Skeletal muscle tissue (tissue), 4 donors: ENCODE data around the gene ZBTB17. TPM values are rescaled to one million over a fixed set of nuclear protein-coding genes. Genes with fewer than 3 reads are reported as not detected.
A peak's percentile ranks its signal among the peaks of the same experiment; 100 is the strongest.
"Not testable (repeated sequence)": the region's sequence is repeated elsewhere in the genome, so short reads cannot be mapped to it uniquely, and the experiment has no call there.

Experiments used
- H3K27ac ChIP-seq: one replicate; pipeline ENCODE4 v1.7.0; 2013; ENCODE audit warnings: mild to moderate bottlenecking, low read depth, low read length, inconsistent platforms
- H3K27me3 ChIP-seq, 3 donors: one replicate each; pipeline ENCODE4 v1.7.0; 2013; ENCODE audit warnings: low read length in 3 of 3; ENCODE audit not compliant: control insufficient read depth in 3 of 3, insufficient read depth in 3 of 3
- H3K36me3 ChIP-seq, 3 donors: one replicate each; pipeline ENCODE4 v1.7.0; 2013; ENCODE audit warnings: low read length in 3 of 3; ENCODE audit not compliant: control insufficient read depth in 3 of 3, insufficient read depth in 3 of 3
- H3K4me1 ChIP-seq, 3 donors: one replicate each; pipeline ENCODE4 v1.7.0; 2013; ENCODE audit warnings: low read length in 3 of 3, mild to moderate bottlenecking in 3 of 3; ENCODE audit not compliant: control insufficient read depth in 3 of 3, insufficient read depth in 3 of 3
- H3K4me3 ChIP-seq, 3 donors: one replicate each; pipeline ENCODE4 v1.7.0; 2013; ENCODE audit warnings: low read length in 3 of 3
- H3K9ac ChIP-seq, 3 donors: one replicate each; pipeline ENCODE4 v1.7.0; 2013; ENCODE audit warnings: low read length in 3 of 3, mild to moderate bottlenecking in 3 of 3, moderate library complexity in 2 of 3, low read depth in 1 of 3
- H3K9me3 ChIP-seq, 3 donors: one replicate each; pipeline ENCODE4 v1.7.0; 2013; ENCODE audit warnings: low read length in 3 of 3; ENCODE audit not compliant: control insufficient read depth in 3 of 3
- total RNA-seq: library from RNA; depleted of rRNA; stranded (reverse); fragments of >200 nt; gene quantifications from one replicate; pipeline ENCODE4 v1.2.3, GENCODE V29; 2014
- donor health status: Osteomylitis.

The ZBTB17 gene
- total RNA-seq, 1 donor from 2014 or later: 23.5 TPM

DNA sequence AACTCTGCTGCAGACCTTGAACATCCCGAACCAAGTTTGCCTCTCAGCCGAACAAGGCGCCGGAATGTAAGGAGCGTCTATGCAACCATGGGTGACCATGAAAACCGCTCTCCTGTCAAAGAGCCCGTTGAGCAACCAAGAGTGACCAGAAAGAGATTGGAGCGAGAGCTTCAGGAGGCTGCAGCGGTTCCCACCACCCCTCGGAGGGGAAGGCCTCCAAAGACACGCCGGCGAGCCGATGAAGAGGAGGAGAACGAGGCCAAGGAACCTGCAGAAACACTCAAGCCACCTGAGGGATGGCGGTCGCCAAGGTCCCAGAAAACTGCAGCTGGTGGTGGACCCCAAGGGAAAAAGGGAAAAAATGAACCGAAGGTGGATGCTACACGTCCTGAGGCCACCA, 44.0 kb downstream of the ZBTB17 start:
- Histone ChIP-seq H3K4me3 (no peak overlapping the region), H3K27ac (no peak overlapping the region), H3K4me1 (no peaks in the 10 kb centered on the region), H3K9ac (no peak overlapping the region), H3K9me3 (no peaks in the 10 kb centered on the region), H3K36me3 (peaks cover 69 to 87% (median 82%) of the 10 kb centered on the region in 3 donors), H3K27me3 (no peaks in the 10 kb centered on the region)

GRCh38 chr1:15931401-15931800, 44.5 kb downstream of the ZBTB17 start:
- H3K4me1 ChIP-seq: no peaks in the 10 kb centered on the region
- no peaks in the 10 kb centered on the region for H3K27me3 ChIP-seq
- H3K27ac ChIP-seq: no peak overlapping the region
- no peaks in the 10 kb centered on the region for H3K9me3 ChIP-seq
- H3K36me3 ChIP-seq: peaks cover 66 to 85% (median 78%) of the 10 kb centered on the region in 3 donors
- no peak overlapping the region for H3K9ac ChIP-seq
- H3K4me3 ChIP-seq: no peak overlapping the region

GRCh38 chr1:15928971-15929965, 46.6 kb downstream of the ZBTB17 start:
- H3K36me3 ChIP-seq: peaks cover 57 to 83% (median 60%) of the 10 kb centered on the region in 3 donors
- H3K27me3 ChIP-seq: no peaks in the 10 kb centered on the region
- no peak overlapping the region for H3K4me3 ChIP-seq
- no peaks in the 10 kb centered on the region for H3K4me1 ChIP-seq
- no peaks in the 10 kb centered on the region for H3K9me3 ChIP-seq
- no peak overlapping the region for H3K27ac ChIP-seq
- H3K9ac ChIP-seq: no peak overlapping the region

DNA sequence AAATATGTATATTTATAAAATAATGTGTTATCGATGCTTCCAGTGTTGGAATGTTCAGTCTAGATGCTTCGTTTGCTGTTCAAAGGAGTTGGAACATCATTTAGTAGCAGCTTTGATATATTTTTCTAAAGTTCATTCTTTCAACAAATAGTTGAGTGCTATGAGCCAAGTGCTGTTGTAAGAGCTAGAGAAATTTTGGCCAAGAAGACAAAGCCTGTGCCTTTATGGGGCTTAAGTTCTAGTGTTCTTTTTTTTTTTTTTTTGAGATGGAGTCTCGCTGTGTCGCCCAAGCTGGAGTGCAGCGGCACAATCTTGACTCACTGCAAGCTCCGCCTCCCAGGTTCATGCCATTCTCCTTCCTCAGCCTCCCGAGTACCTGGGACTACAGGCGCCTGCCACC, 49.5 kb downstream of the ZBTB17 start:
- H3K9ac ChIP-seq, H3K4me1 ChIP-seq, H3K9me3 ChIP-seq, H3K27ac ChIP-seq, H3K4me3 ChIP-seq, H3K27me3 ChIP-seq: not testable (repeated sequence)
- peaks cover 39 to 80% (median 55%) of the 10 kb centered on the region in 3 donors for H3K36me3 ChIP-seq

DNA sequence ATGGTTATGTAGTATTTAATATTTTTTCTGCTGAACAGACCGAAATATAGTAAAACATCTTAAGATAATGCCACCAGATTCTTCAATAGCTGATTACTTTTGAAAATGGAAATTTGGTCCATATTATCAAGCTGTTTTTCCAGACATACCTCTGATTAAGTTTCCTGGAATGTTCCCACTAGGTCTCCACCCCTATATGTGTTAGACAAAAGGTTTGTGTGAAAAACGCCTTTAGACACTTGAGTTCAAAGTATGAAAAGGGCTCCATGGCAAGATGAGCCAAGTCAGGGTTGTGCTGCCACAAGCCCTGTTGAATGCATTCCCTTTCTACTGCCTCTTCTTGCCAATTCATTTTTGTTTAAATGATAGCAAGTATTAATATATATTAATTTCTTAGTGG, 52.7 kb downstream of the ZBTB17 start:
- Histone ChIP-seq H3K4me1 (no peaks in the 10 kb centered on the region), H3K9ac (no peak overlapping the region), H3K9me3 (no peaks in the 10 kb centered on the region), H3K27me3 (no peaks in the 10 kb centered on the region), H3K36me3 (peaks cover 32 to 56% (median 35%) of the 10 kb centered on the region in 3 donors), H3K4me3 (no peak overlapping the region), H3K27ac (no peak overlapping the region)

DNA sequence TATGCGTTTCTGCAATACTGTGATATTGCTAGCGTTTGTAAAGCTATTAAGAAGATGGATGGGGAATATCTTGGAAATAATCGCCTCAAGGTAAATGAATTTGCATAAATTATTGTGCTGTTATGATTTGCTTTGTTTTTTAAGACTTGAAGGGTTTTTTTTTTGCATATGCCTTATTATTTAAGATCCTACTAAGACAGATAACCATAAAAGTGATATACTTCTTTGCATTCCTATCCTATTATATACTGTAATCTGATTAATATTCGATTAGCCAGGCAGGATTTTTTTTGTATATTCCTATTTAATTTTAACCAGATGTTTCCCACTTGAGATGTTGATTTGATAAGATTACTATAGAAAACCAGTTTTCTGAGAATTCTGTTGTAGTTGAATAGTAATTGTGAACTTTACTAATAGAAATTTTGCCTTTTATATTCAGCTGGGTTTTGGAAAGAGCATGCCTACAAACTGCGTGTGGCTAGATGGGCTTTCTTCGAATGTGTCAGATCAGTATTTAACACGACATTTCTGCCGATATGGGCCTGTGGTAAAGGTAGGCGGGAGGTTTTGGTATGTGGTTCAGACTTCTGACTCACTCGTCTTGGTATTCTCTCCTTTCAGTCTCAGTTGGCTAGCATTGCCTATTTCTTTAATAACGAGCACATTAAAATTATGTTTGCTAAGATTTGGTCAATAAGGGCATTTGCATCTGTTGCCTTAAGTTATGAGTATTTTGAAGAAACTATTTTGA, 56.8 kb downstream of the ZBTB17 start:
- Histone ChIP-seq H3K4me3 (no peak overlapping the region), H3K9me3 (no peaks in the 10 kb centered on the region), H3K4me1 (peaks cover 0 to 4% (median 0%) of the 10 kb centered on the region in 3 donors), H3K27ac (no peak overlapping the region), H3K9ac (no peak overlapping the region), H3K27me3 (no peaks in the 10 kb centered on the region), H3K36me3 (peaks cover 21 to 48% (median 33%) of the 10 kb centered on the region in 3 donors)

GRCh38 chr1:15916916-15917315, 59.0 kb downstream of the ZBTB17 start:
- Histone ChIP-seq H3K9ac (no peak overlapping the region), H3K27ac (peak overlapping the region; percentile 32), H3K36me3 (peaks cover 18 to 36% (median 28%) of the 10 kb centered on the region in 3 donors), H3K9me3 (no peaks in the 10 kb centered on the region), H3K27me3 (no peaks in the 10 kb centered on the region), H3K4me3 (no peak overlapping the region), H3K4me1 (peaks cover 0 to 4% (median 0%) of the 10 kb centered on the region in 3 donors)

DNA sequence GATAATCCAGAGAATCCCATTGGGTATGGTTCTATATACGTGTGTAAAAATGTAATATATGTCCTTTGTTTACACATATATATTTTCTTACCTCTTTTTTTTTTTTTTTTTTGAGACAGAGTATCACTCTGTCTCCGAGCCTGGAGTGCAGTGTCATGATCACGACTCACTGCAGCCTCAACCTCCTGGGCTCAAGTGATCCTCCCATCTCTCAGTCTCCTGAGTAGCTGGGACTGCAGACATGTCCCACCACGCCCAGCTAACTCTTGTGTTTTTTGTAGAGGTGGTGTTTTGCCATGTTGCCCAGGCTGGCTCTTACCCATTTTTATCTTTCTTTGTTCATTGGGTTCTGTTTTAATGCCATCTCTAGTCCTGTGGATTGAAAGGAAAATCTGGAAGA, 59.5 kb downstream of the ZBTB17 start:
- H3K27me3 ChIP-seq: no peaks in the 10 kb centered on the region
- peaks cover 0 to 4% (median 0%) of the 10 kb centered on the region in 3 donors for H3K4me1 ChIP-seq
- H3K9ac ChIP-seq: peak overlapping the region in 1 of 3 donors; percentile 19
- H3K36me3 ChIP-seq: peaks cover 16 to 35% (median 26%) of the 10 kb centered on the region in 3 donors
- H3K4me3 ChIP-seq: no peak overlapping the region
- peak overlapping the region; percentile 32 for H3K27ac ChIP-seq
- no peaks in the 10 kb centered on the region for H3K9me3 ChIP-seq

- Histone ChIP-seq H3K4me3 (no peak overlapping the region), H3K27ac (peak overlapping the region; percentile 2), H3K9ac (no peak overlapping the region), H3K36me3 (peaks cover 12 to 36% (median 26%) of the 10 kb centered on the region in 3 donors), H3K27me3 (no peaks in the 10 kb centered on the region), H3K9me3 (no peaks in the 10 kb centered on the region), H3K4me1 (peaks cover 0 to 4% (median 0%) of the 10 kb centered on the region in 3 donors)
Observed at GRCh38 chr1:15915991-15916390, 59.9 kb downstream of the ZBTB17 start.

DNA sequence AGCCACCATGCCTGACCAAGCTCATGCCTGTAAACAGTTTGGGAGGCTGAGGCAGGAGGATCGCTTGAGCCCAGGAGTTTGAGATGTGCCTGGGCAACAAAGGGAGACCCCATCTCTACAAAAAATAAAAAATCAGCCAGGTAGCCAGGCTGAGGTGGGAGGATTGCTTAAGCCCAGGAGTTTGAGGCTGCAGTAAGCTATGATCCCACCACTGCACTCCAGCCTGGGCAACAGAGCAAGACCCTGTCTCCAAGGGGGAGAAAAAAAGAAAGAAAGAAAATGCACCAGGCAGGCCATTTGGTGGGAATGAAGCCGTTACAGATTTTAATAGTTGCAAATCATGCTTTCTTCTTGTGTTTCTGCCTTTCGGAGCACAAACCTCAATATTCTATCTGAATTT, 62.3 kb downstream of the ZBTB17 start:
- not testable (repeated sequence) for H3K27ac ChIP-seq, H3K27me3 ChIP-seq, H3K9ac ChIP-seq, H3K9me3 ChIP-seq, H3K4me3 ChIP-seq, H3K4me1 ChIP-seq
- H3K36me3 ChIP-seq: peaks cover 9 to 38% (median 22%) of the 10 kb centered on the region in 3 donors
